Endothelial cell of umbilical vein (primary cell): Measurements from ENCODE around the gene NTRK1. TPM values are rescaled to one million over a fixed set of nuclear protein-coding genes. Genes with fewer than 3 reads are reported as not detected.

Experiments
- BruUV-seq: library from RNA; stranded (reverse); fragments of 400-500 nt; replicated peaks from 2 replicates; lab custom pipeline; 2021; lab: Mats Ljungman, UMichigan
- CTCF ChIA-PET: fragments of 300-600, 350-600 bp; sonication (Branson Sonifier 250); formaldehyde crosslinking; loops from one replicate; lab custom pipeline; 2021; ENCODE audit warnings: antibody characterized with exemption, inconsistent platforms; lab: Charles Lee
- POLR2A ChIA-PET: fragments of 300-600, 350-600 bp; sonication (Branson Sonifier 250); formaldehyde crosslinking; loops from one replicate; lab custom pipeline; 2021; ENCODE audit warnings: antibody characterized with exemption, inconsistent platforms; lab: Charles Lee
- DNase-seq: peaks from one replicate; pipeline ENCODE4 v3.0.0-alpha.2; 2011; ENCODE audit warnings: low read depth, low spot score
- FAIRE-seq: peaks from 2 replicates; lab custom pipeline; 2011; peaks lifted over from hg19 to GRCh38; lab: Jason Lieb, UNC
- H2AFZ ChIP-seq: 2 replicates; pipeline ENCODE4 v1.6.0; 2012; ENCODE audit warnings: low read depth, low read length, control low read depth, inconsistent platforms
- H3K27ac ChIP-seq: 2 replicates; pipeline ENCODE4 v1.5.1; 2011; ENCODE audit warnings: low read depth, mild to moderate bottlenecking, control low read depth, low read length, moderate library complexity; ENCODE audit not compliant: insufficient read depth
- H3K27me3 ChIP-seq, 2 experiments: 2 replicates each; pipeline versions ENCODE4 v1.6.0 to v1.6.1; 2011; ENCODE audit warnings: low read length in 2 of 2, mixed read lengths in 1 of 2; ENCODE audit not compliant: control insufficient read depth in 2 of 2, insufficient read depth in 2 of 2
- H3K36me3 ChIP-seq, 2 experiments: 2 replicates in 1 of 2; 3 replicates in 1 of 2; pipeline ENCODE4 v1.5.1; 2011; ENCODE audit warnings: low read length in 2 of 2, mild to moderate bottlenecking in 1 of 2, moderate library complexity in 1 of 2; ENCODE audit not compliant: control insufficient read depth in 2 of 2, insufficient read depth in 2 of 2; ENCODE audit errors: extremely low read depth in 1 of 2
- H3K4me1 ChIP-seq: 3 replicates; pipeline ENCODE4 v1.5.1; 2011; ENCODE audit warnings: mild to moderate bottlenecking, low read length; ENCODE audit not compliant: control insufficient read depth, insufficient read depth; ENCODE audit errors: extremely low read depth
- H3K4me2 ChIP-seq: 2 replicates; pipeline ENCODE4 v1.6.1; 2011; ENCODE audit warnings: low read length, control low read depth, mixed read lengths; ENCODE audit not compliant: insufficient read depth
- H3K4me3 ChIP-seq, 3 experiments: fragments of 200-600 bp in 1 of 3; sonication (generic), shearing (Covaris generic) in 1 of 3; replicated peaks in 1 of 3; 2 replicates each; pipeline ENCODE4 v1.5.1; 2011 to 2016; ENCODE audit warnings: control low read depth in 3 of 3, low read length in 3 of 3, mild to moderate bottlenecking in 2 of 3, inconsistent platforms in 1 of 3, low read depth in 1 of 3, moderate library complexity in 1 of 3; ENCODE audit not compliant: insufficient read depth in 1 of 3
- H3K79me2 ChIP-seq: 2 replicates; pipeline ENCODE4 v1.6.0; 2012; ENCODE audit warnings: low read length, inconsistent platforms; ENCODE audit not compliant: control insufficient read depth, insufficient read depth
- H3K9ac ChIP-seq: replicated peaks from 2 replicates; pipeline ENCODE3; 2011; ENCODE audit warnings: low read length, control low read depth; ENCODE audit not compliant: insufficient read depth; ENCODE audit errors: extremely low read depth
- H3K9me1 ChIP-seq: replicated peaks from 3 replicates; pipeline ENCODE4 v1.6.0; 2011; ENCODE audit warnings: mild to moderate bottlenecking, low read length; ENCODE audit not compliant: control insufficient read depth, insufficient read depth; ENCODE audit errors: extremely low read depth
- H3K9me3 ChIP-seq: replicated peaks from 2 replicates; pipeline ENCODE4 v1.5.1; 2012; ENCODE audit warnings: low read length, inconsistent platforms; ENCODE audit not compliant: control insufficient read depth, insufficient read depth
- H4K20me1 ChIP-seq: replicated peaks from 2 replicates; pipeline ENCODE3; 2011; ENCODE audit warnings: mild to moderate bottlenecking, low read length; ENCODE audit not compliant: control insufficient read depth, insufficient read depth; ENCODE audit errors: extremely low read depth
- EZH2 ChIP-seq: IDR thresholded peaks from 2 replicates; pipeline ENCODE4 v1.6.1; 2012; ENCODE audit warnings: borderline replicate concordance, low read depth, mild to moderate bottlenecking, moderate library complexity, low read length, inconsistent platforms; ENCODE audit not compliant: severe bottlenecking
- GATA2 ChIP-seq: IDR thresholded peaks from 2 replicates; pipeline ENCODE4 v1.7.0; 2011; ENCODE audit warnings: low read depth, mild to moderate bottlenecking, moderate library complexity, mixed read lengths, low read length; ENCODE audit not compliant: insufficient read length, insufficient read depth
- JUN ChIP-seq: IDR thresholded peaks from 2 replicates; pipeline ENCODE4 v1.6.1; 2011; ENCODE audit warnings: borderline replicate concordance, low read depth; ENCODE audit not compliant: insufficient read length, insufficient read depth
- MAX ChIP-seq: IDR thresholded peaks from 2 replicates; pipeline ENCODE4 v1.6.1; 2011; ENCODE audit not compliant: insufficient read depth, insufficient read length
- POLR2A ChIP-seq: IDR thresholded peaks from 2 replicates; pipeline ENCODE4 v1.6.1; 2012; ENCODE audit warnings: low read depth, mild to moderate bottlenecking, control low read depth, low read length
- POLR2AphosphoS5 ChIP-seq: IDR thresholded peaks from 2 replicates; pipeline ENCODE4 v1.6.1; 2012; ENCODE audit warnings: low read depth, mild to moderate bottlenecking, control low read depth, low read length, moderate library complexity; ENCODE audit not compliant: insufficient read depth
- dilution Hi-C: fragments of 300-500 bp; cut with MboI; formaldehyde crosslinking; loops from one replicate; pipeline ENCODE4 v1.15.0; 2019; ENCODE audit warnings: low sequenced_read_pairs; ENCODE audit not compliant: extremely low pct_ligation_motif_present
- intact Hi-C: fragments of 100-400 bp; cut with micrococcal nuclease; formaldehyde crosslinking; loops from one replicate; pipeline ENCODE4 v1.10.0; 2022
- polyA plus RNA-seq, 4 experiments: library from polyadenylated mRNA; depleted of rRNA in 3 of 4; stranded (reverse) in 3 of 4; unstranded in 1 of 4; fragments of >200 nt; gene quantifications; 2 replicates each; pipeline versions ENCODE4 v1.2.1 to v1.2.3, GENCODE V29; 2011 to 2012; ENCODE audit warnings: missing spikeins in 1 of 4
- total RNA-seq: library from RNA; stranded (reverse); gene quantifications from 2 replicates; pipeline ENCODE4 v1.2.3, GENCODE V29; 2021
- TF ChIP-seq, protein P1 (sequence below), 2 donors: IDR thresholded peaks; 1 replicate in 1 of 2; 2 replicates in 1 of 2; pipeline ENCODE4 v1.5.1; 2011; ENCODE audit warnings: low read length in 2 of 2, mild to moderate bottlenecking in 2 of 2, moderate library complexity in 2 of 2, control low read depth in 1 of 2, inconsistent platforms in 1 of 2, low read depth in 1 of 2; ENCODE audit not compliant: insufficient read depth in 1 of 2; ENCODE audit errors: extremely low read depth in 1 of 2

NTRK1 gene
- total and polyA plus RNA-seq, 2 donors (not counting 3 experiments of a cell fraction or from before 2014, with no cell fraction given), result 0.07 TPM; not detected in 1

- intact Hi-C loops, result no loop called here
- Histone ChIP-seq H2AFZ (no peak overlapping the region), H3K4me2 (no peak overlapping the region), H3K9me1 (no peaks in the 10 kb centered on the region), H3K4me3 (no peak overlapping the region), H3K27me3 (peaks cover 58 to 59% of the 10 kb centered on the region in 2 experiments), H4K20me1 (no peaks in the 10 kb centered on the region), H3K9ac (no peak overlapping the region), H3K27ac (no peak overlapping the region), H3K79me2 (no peaks in the 10 kb centered on the region), H3K9me3 (no peaks in the 10 kb centered on the region), H3K4me1 (peaks cover 45% of the 10 kb centered on the region), H3K36me3 (no peaks in the 10 kb centered on the region)
- dilution Hi-C loops, result no loop called here
- TF ChIP-seq POLR2A (no peak), GATA2 (no peak), MAX (no peak), POLR2AphosphoS5 (no peak), JUN (no peak), EZH2 (peak; percentile 65)
- TF ChIP-seq, protein P1, sequence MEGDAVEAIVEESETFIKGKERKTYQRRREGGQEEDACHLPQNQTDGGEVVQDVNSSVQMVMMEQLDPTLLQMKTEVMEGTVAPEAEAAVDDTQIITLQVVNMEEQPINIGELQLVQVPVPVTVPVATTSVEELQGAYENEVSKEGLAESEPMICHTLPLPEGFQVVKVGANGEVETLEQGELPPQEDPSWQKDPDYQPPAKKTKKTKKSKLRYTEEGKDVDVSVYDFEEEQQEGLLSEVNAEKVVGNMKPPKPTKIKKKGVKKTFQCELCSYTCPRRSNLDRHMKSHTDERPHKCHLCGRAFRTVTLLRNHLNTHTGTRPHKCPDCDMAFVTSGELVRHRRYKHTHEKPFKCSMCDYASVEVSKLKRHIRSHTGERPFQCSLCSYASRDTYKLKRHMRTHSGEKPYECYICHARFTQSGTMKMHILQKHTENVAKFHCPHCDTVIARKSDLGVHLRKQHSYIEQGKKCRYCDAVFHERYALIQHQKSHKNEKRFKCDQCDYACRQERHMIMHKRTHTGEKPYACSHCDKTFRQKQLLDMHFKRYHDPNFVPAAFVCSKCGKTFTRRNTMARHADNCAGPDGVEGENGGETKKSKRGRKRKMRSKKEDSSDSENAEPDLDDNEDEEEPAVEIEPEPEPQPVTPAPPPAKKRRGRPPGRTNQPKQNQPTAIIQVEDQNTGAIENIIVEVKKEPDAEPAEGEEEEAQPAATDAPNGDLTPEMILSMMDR (IDR thresholded peaks at IDR 0.05; ENCODE audit: extremely low read depth in 1 of 2, insufficient read depth in 1 of 2, low read depth in 1 of 2, low read length in 2 of 2), result no peak
- no peak for DNase-seq
- FAIRE-seq, result no peak
- no TSS peak for BruUV-seq
- POLR2A ChIA-PET, result no interaction called here
- CTCF ChIA-PET, result interaction anchor here (1.0 to 4.7 kb wide), 3 partner anchors 15 to 31 kb away, joined by 3 to 42 read pairs (median 4); partner anchors contain the start of genes INSRR and NTRK1
Observed at GRCh38 chr1:156845055-156845952, 15.4 kb upstream of the NTRK1 start.
